ENCODE data around the gene ULK2. TPM values are rescaled to one million over a fixed set of nuclear protein-coding genes. Genes with fewer than 3 reads are reported as not detected.

ULK2 gene
- total RNA-seq, 1 experiment from 2014 or later: 12.7 TPM

DNA sequence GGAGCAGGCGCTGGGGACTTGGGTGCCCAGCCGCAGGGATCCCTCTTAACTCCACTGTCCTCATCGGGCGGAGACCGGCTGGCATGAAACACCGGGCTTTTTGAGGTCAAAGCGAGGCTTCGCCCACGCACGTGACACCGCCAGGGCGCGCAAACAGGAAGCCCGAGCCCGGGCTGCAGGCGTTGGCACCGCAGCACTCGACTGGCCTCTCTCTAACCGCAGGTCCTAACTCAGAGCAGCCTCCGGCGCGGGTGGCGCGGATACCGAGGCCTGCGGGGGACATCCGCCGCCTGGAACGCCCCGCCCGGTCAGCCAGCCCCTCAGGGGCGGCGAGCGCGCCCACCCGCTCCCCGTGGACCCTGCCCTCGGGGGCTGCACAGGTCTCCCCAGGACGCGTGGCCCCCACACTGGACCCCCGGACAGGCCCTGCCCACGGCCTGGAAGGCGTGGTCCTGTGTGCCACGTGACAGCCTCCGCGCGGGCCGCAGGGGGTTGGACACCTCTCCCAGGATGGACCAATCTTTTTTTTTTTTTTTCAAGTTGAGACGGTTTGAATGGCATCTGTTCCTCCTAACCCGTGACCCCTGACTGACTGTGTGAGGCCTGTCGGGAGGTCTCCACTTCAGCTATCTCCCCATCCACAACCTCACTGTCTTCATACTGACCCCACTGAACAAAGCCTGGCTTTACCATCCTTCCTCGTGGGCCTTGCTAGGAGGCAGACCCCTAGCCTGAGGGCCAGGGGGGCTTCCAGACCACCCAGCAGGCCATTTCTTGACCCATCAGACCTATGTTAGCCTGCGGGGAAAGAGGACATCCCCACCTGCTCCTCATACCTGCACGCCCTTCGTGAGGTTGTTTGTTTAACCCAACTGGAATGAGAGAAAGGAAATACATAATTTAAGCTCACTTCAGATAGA is 143.0 kb downstream of the ULK2 start:
- no peaks in the 10 kb centered on the region for H3K79me2 ChIP-seq (ENCODE audit: insufficient read depth, low read length)
- H3K36me3 ChIP-seq (ENCODE audit: control insufficient read depth in 1 of 2, insufficient read depth in 2 of 2, low read length in 2 of 2): no peaks in the 10 kb centered on the region
- H3K9ac ChIP-seq (ENCODE audit: low read length): no peak overlapping the region
- no peak for ATAC-seq
- H3K9me2 ChIP-seq (ENCODE audit: insufficient read depth): no peaks in the 10 kb centered on the region
- ChIA-PET CTCF (no interaction called here), POLR2A (no interaction called here), RAD21 (ENCODE audit: low non-redundant PET in 1 of 2, low total read pairs in 2 of 2, uncharacterized antibody in 2 of 2, unreplicated experiment in 2 of 2) (no interaction called here)
- no TSS peak for BruUV-seq (replicated peaks)
- DNase-seq (ENCODE audit: low read depth, low spot score): no peak
- H3K27me3 ChIP-seq (ENCODE audit: insufficient read depth, low read length): no peaks in the 10 kb centered on the region
- H3K4me2 ChIP-seq (ENCODE audit: low read length): no peak overlapping the region
- H3K4me3 ChIP-seq (replicated peaks in 1 of 2; ENCODE audit: low read depth in 1 of 2, low read length in 2 of 2): no peak overlapping the region
- TF ChIP-seq, protein P1, sequence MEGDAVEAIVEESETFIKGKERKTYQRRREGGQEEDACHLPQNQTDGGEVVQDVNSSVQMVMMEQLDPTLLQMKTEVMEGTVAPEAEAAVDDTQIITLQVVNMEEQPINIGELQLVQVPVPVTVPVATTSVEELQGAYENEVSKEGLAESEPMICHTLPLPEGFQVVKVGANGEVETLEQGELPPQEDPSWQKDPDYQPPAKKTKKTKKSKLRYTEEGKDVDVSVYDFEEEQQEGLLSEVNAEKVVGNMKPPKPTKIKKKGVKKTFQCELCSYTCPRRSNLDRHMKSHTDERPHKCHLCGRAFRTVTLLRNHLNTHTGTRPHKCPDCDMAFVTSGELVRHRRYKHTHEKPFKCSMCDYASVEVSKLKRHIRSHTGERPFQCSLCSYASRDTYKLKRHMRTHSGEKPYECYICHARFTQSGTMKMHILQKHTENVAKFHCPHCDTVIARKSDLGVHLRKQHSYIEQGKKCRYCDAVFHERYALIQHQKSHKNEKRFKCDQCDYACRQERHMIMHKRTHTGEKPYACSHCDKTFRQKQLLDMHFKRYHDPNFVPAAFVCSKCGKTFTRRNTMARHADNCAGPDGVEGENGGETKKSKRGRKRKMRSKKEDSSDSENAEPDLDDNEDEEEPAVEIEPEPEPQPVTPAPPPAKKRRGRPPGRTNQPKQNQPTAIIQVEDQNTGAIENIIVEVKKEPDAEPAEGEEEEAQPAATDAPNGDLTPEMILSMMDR (IDR thresholded peaks at IDR 0.05 in 2 of 3, conservative IDR thresholded peaks at IDR 0.05 in 1 of 3; ENCODE audit: borderline replicate concordance in 1 of 3, insufficient read depth in 1 of 3, low read depth in 2 of 3, low read length in 2 of 3): no peak
- TF ChIP-seq SRF (IDR thresholded peaks at IDR 0.05; ENCODE audit: low read depth) (no peak), JUND (IDR thresholded peaks at IDR 0.05) (no peak), CEBPB (IDR thresholded peaks at IDR 0.05; ENCODE audit: low read depth) (no peak), CBX3 (IDR thresholded peaks at IDR 0.05; ENCODE audit: low read depth) (no peak), SP1 (IDR thresholded peaks at IDR 0.05; ENCODE audit: low read depth) (no peak), YY1 (IDR thresholded peaks at IDR 0.05; ENCODE audit: extremely low read depth, insufficient replicate concordance, low read depth, low read length) (no peak), RAD21 (IDR thresholded peaks at IDR 0.05; ENCODE audit: low read depth) (no peak), FOSL1 (IDR thresholded peaks at IDR 0.05; ENCODE audit: low read depth) (no peak), SIN3A (IDR thresholded peaks at IDR 0.05; ENCODE audit: low read depth) (no peak), MAX (IDR thresholded peaks at IDR 0.05) (no peak), ELF1 (IDR thresholded peaks at IDR 0.05; ENCODE audit: borderline replicate concordance, low read depth) (no peak), POLR2AphosphoS5 (IDR thresholded peaks at IDR 0.05; ENCODE audit: low read depth, low read length) (no peak), ZFX (IDR thresholded peaks at IDR 0.05) (no peak; the same call in 1 of the 2 replicates), TCF7L2 (IDR thresholded peaks at IDR 0.05; ENCODE audit: borderline replicate concordance, extremely low read depth, insufficient read depth, insufficient read length) (no peak), EZH2 (IDR thresholded peaks at IDR 0.05) (no peak)
- TF ChIP-seq, protein P2, sequence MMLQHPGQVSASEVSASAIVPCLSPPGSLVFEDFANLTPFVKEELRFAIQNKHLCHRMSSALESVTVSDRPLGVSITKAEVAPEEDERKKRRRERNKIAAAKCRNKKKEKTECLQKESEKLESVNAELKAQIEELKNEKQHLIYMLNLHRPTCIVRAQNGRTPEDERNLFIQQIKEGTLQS (IDR thresholded peaks at IDR 0.05): no peak
- TF ChIP-seq, protein P3, sequence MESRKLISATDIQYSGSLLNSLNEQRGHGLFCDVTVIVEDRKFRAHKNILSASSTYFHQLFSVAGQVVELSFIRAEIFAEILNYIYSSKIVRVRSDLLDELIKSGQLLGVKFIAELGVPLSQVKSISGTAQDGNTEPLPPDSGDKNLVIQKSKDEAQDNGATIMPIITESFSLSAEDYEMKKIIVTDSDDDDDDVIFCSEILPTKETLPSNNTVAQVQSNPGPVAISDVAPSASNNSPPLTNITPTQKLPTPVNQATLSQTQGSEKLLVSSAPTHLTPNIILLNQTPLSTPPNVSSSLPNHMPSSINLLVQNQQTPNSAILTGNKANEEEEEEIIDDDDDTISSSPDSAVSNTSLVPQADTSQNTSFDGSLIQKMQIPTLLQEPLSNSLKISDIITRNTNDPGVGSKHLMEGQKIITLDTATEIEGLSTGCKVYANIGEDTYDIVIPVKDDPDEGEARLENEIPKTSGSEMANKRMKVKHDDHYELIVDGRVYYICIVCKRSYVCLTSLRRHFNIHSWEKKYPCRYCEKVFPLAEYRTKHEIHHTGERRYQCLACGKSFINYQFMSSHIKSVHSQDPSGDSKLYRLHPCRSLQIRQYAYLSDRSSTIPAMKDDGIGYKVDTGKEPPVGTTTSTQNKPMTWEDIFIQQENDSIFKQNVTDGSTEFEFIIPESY (IDR thresholded peaks at IDR 0.05; ENCODE audit: extremely low read depth, insufficient replicate concordance, low read length): no peak
- intact Hi-C loops (cut with micrococcal nuclease): no loop called here
- no peaks in the 10 kb centered on the region for H3K9me3 ChIP-seq (ENCODE audit: control insufficient read depth in 1 of 2, insufficient read depth in 1 of 2, low read depth in 1 of 2, low read length in 2 of 2)
- H3K27ac ChIP-seq (ENCODE audit: low read depth, low read length): no peak overlapping the region
- H2AFZ ChIP-seq (ENCODE audit: low read depth, low read length, poor library complexity, severe bottlenecking): no peak overlapping the region
- peaks cover 8 to 21% of the 10 kb centered on the region in 2 experiments; a peak in 3 of 4 replicates for H3K4me1 ChIP-seq (ENCODE audit: control insufficient read depth in 1 of 2, insufficient read depth in 2 of 2, low read length in 2 of 2)
- no peaks in the 10 kb centered on the region for H4K20me1 ChIP-seq (ENCODE audit: insufficient read depth)
